Activated naive CD4-positive, alpha-beta T cell treated with anti-CD3 and anti-CD28 coated beads, Interleukin-2, amount 50 U/mL, for 72 hours (primary cell): Measurements from ENCODE around the gene HRH2. TPM values are rescaled to one million over a fixed set of nuclear protein-coding genes. Genes with fewer than 3 reads are reported as not detected.
"Not testable (repeated sequence)": the region's sequence is repeated elsewhere in the genome, so short reads cannot be mapped to it uniquely, and the experiment has no call there.

Experiments used
- ATAC-seq, 2 donors: fragments of 150-1000 bp; cut with Tn5 transposase; 2 replicates each; pipeline ENCODE4 v1.10.0; 2021; ENCODE audit warnings: mild to moderate bottlenecking in 2 of 2, moderate library complexity in 2 of 2
- DNase-seq, 2 donors: peaks; one replicate each; pipeline ENCODE4 v3.0.0; 2021 to 2022; ENCODE audit warnings: low spot score in 2 of 2
- H3K27ac Mint-ChIP-seq, 2 donors: one replicate each; pipeline ENCODE4 v1.8.0; 2022; ENCODE audit warnings: mild to moderate bottlenecking in 2 of 2, mixed read lengths in 2 of 2
- H3K36me3 Mint-ChIP-seq, 2 donors: one replicate each; pipeline ENCODE4 v1.8.0; 2022; ENCODE audit warnings: mixed read lengths in 2 of 2
- H3K9me3 Mint-ChIP-seq, 2 donors: one replicate each; pipeline ENCODE4 v1.8.0; 2022; ENCODE audit warnings: mixed read lengths in 2 of 2
- total RNA-seq, 2 donors: library from RNA; stranded (reverse); gene quantifications; one replicate each; pipeline ENCODE4 v1.2.3, GENCODE V29; 2022

The HRH2 gene, protein sequence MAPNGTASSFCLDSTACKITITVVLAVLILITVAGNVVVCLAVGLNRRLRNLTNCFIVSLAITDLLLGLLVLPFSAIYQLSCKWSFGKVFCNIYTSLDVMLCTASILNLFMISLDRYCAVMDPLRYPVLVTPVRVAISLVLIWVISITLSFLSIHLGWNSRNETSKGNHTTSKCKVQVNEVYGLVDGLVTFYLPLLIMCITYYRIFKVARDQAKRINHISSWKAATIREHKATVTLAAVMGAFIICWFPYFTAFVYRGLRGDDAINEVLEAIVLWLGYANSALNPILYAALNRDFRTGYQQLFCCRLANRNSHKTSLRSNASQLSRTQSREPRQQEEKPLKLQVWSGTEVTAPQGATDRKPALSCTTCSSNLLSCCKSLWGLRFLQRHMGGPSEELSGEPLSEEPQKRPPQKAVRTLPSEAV
- 10 to 100 TPM; 13.7 to 28.8 TPM for total RNA-seq

DNA sequence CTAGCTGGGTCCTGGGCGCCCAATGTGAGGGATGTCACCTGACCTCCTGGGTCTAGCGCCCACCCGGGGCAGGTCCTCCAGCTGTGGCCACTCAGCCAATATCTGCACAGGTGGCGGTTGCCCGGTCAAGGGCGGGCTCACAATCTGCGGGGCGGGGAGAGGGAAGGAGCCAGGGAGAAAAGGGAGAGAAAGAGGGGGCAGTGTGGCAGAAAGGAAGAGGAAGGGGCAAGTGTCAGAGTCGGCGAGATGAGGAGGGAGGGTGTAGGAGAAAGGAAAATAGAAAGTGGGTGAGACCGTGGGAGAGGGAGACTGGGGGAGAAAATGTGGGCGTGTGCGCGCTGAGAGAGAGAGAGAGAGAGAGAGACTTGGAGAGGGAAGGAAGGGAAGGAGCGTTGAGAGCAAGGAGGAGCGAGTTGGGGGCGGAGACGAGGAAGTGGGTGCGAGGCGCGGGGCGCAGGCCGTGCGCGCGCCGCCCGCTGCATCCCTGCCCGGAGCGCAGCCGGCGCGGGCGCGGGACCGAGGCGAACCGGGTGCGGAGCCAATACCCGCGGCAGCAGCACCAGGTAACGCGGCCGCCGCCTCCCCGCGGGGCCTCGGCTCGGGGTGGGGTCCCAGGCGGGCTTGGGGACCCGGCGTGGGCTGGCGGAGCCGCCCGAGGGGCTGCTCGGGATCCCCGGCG is at the start of gene HRH2:
Gene HRH2, plus strand, starts transcription at position 479 of the 679 bp plus-strand sequence. CDS start 25,163 bp downstream, outside the sequence.
- ATAC-seq = peak; percentile 44 to 57
- peak; percentile 58 to 62 for DNase-seq
- Mint-ChIP-seq H3K27ac (peak within 1 kb of the TSS; percentile 84 to 91), H3K36me3 (peaks cover 0 to 23% of the 10 kb centered on the region in 2 donors), H3K9me3 (no peaks in the 10 kb centered on the region)

DNA sequence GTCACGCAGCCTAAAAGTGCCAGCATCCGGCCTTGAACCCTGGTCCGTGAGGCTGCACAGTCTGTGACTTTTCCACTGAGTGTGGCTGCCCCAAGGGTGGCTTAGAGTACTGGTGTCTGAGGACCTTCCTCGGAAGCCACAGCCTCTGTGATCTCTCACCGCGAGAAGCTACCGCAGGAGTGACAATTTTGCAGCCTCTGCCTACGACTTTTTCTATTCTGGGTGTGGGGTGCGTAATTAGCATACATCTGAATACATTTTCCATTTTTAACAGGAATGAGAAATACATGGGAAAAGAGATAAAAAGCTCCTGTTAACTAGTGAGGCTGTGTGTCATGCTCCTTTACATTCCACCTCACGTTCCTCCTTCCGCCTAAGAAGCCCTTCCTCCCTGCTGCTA is 48.3 kb upstream of the HRH2 start:
- DNase-seq = no peak
- H3K27ac Mint-ChIP-seq = no peak overlapping the region
- ATAC-seq = peak; percentile 51 to 68
- H3K9me3 Mint-ChIP-seq = peaks cover 3 to 25% of the 10 kb centered on the region in 2 donors
- peaks cover 0 to 8% of the 10 kb centered on the region in 2 donors for H3K36me3 Mint-ChIP-seq

DNA sequence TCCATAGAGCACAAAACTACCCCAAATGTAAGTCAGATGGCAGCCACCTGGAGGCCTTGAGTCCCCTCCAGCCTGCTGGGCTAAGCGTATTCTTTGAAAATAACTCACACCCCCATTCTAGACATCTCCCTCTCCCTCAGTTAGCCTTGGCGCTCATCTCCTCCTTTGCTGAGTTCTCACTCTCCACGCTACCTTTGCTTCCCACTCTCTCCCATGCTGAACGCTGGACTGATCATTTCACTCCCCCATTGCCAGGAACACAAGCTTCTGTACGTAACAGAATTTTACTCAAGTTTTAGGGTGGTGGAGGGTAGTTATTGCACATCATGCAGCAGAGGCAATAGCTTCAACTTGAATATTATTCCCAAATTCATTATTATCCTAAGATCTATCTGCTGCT is 47.5 kb upstream of the HRH2 start:
- no peak overlapping the region for H3K27ac Mint-ChIP-seq
- no peak for ATAC-seq
- H3K9me3 Mint-ChIP-seq = peaks cover 3 to 18% of the 10 kb centered on the region in 2 donors
- DNase-seq = no peak
- peaks cover 0 to 8% of the 10 kb centered on the region in 2 donors for H3K36me3 Mint-ChIP-seq

DNA sequence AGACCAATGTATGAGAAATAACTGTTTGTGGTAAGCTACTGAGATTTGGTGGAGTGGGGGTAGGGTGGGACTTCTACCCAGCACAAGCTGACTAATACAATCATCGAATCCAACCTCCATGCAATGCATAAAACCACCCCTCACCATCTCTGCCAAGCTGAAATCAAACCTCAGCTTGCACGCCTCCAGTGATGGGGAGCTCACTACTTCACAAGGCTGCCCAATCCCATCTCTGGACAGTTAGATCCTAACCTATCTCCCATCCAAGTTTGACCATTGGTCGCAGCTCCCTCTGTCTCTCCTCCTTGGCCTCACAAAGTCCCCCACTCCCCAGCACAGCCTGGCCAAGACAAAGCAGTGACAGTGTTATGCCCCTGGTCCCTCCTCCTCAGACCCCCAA is 47.0 kb upstream of the HRH2 start:
- ATAC-seq (no peak), DNase-seq (no peak)
- H3K36me3 Mint-ChIP-seq = peaks cover 0 to 8% of the 10 kb centered on the region in 2 donors
- peaks cover 3 to 18% of the 10 kb centered on the region in 2 donors for H3K9me3 Mint-ChIP-seq
- H3K27ac Mint-ChIP-seq = peak overlapping the region in 1 of 2 donors; percentile 62

DNA sequence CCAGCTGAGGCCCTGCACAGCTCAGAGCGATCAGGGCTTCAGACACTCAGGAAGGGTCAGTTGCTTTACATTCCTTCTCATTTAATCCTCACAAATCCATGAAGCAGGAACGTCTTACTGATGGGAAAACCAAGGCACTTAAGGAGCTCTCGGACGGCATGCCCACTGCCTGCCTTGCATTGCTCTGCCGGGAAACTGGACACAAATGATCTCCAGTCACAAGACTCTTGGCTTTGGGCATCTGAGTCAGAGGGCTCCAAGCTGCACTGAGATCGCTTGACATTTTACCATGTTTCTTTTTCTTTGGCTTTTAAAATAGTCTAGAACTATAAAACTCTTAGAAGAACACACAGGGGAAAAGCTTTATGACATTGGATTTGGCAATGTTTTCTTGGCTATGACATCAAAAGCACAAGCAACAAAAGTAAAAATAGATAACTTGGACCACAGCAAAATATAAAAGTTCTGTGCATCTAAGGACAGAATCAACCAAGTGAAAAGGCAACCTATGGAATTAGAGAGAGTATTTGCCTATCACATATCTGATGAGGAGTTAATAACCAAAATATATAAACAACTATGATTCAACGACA is 43.6 kb upstream of the HRH2 start:
- Mint-ChIP-seq H3K27ac (no peak overlapping the region), H3K9me3 (peaks cover 3 to 18% of the 10 kb centered on the region in 2 donors), H3K36me3 (peaks cover 0 to 8% of the 10 kb centered on the region in 2 donors)
- DNase-seq (no peak), ATAC-seq (no peak)

DNA sequence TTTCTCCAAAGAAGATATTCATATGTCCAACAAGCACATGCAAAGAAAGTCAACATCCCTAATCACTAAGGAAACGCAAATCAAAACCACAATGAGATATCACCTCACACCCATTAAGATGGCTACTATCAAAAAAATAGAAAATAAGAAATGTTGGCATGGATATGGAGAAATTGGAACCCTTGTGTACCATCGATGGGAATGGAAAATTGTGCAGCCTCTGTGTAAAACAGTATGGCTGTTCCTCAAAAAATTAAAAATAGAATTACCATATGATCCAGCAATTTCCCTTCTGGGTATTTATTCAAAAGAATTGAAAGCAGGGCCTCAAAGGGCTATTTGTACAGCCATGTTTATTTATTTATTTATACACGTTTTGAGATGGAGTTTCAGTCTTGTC is 43.0 kb upstream of the HRH2 start:
- DNase-seq (no peak), ATAC-seq (no peak)
- Mint-ChIP-seq H3K27ac (no peak overlapping the region), H3K36me3 (peaks cover 0 to 8% of the 10 kb centered on the region in 2 donors), H3K9me3 (peaks cover 3 to 18% of the 10 kb centered on the region in 2 donors)

DNA sequence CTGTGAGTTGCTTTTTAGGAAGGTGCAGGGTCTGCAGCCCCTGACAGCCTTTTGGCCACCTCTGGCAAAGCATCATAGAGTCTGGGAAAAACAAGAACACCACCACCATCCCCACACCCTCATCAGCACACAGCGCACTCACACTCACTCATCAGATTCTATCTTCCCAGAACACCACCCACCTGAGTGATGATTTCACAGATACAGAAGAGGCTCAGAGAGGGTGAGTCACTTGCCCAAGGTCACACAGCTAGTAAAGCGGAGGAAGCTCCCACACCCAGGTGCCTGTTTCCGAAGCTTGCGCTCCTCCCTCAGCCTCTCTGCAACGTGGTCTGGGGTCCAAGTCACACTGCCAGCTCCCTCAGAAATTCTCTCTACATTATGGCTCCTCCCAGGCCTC is 41.8 kb upstream of the HRH2 start:
- peak overlapping the region; percentile 29 to 70 for H3K27ac Mint-ChIP-seq
- peaks cover 3 to 17% of the 10 kb centered on the region in 2 donors for H3K9me3 Mint-ChIP-seq
- peaks cover 0 to 7% of the 10 kb centered on the region in 2 donors for H3K36me3 Mint-ChIP-seq
- no peak for DNase-seq
- ATAC-seq = peak; percentile 68 to 97

DNA sequence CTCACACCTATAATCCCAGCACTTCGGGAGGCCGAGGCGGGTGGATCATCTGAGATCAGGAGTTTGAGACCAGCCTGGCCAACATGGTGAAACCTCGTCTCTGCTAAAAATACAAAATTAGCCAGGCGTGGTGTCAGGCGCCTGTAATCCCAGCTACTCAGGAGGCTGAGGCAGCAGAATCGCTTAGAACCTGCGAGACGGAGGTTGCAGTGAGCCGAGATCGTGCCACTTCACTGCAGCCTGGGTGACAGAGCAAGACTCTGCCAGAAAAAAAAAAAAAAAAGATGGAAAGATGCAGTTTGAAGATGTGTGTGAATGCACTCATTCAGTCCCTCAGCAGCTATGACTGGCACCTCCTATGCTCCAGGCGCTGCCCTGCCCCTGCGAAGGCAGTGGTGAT is 41.3 kb upstream of the HRH2 start:
- not testable (repeated sequence) for H3K36me3 Mint-ChIP-seq, DNase-seq, ATAC-seq
- Mint-ChIP-seq H3K27ac (peak overlapping the region in 1 of 2 donors; percentile 29), H3K9me3 (peaks cover 3 to 17% of the 10 kb centered on the region in 2 donors)

DNA sequence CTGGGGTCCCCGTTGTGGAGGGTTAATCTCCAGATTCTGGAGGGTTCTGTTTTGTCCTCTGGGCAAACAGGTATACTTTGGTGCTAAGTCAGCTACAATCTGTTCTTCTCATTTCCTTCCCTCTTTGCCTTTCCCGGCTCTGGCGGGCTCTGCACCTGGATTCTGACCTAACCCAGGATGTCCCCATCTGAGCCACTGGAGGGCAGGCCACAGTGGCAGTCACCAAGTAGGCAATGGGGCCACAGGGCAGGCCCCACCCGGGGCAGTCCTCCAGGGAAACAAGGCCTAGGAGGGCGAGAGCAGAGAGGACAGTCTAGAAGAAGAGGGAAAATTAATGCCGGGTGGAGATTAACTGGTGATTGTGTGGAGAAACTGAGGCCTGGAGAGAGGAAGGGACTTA is 40.4 kb upstream of the HRH2 start:
- Mint-ChIP-seq H3K9me3 (peaks cover 3 to 18% of the 10 kb centered on the region in 2 donors), H3K27ac (peak overlapping the region in 1 of 2 donors; percentile 20), H3K36me3 (no peaks in the 10 kb centered on the region)
- DNase-seq (no peak), ATAC-seq (no peak)

DNA sequence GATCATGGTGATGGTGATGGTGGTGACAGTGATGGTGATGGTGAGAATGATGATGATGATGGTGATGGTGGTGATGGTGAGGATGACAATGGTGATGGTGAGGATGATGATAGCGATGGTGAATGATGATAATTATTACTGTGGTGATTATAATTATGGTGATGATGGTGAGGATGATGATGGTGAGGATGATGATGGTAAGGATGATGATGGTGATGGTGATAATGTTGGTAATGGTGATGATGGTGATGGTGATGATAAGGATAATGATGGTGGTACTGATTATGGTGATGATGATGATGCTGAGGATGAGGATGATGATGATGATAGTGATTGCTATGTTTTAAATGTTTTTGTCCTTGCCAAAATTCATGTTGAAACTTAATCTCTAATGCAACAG is 37.3 kb upstream of the HRH2 start:
- Mint-ChIP-seq H3K9me3 (peaks cover 3 to 10% of the 10 kb centered on the region in 2 donors), H3K27ac (no peak overlapping the region), H3K36me3 (peaks cover 4% of the 10 kb centered on the region in 2 donors)
- DNase-seq = no peak
- no peak for ATAC-seq

DNA sequence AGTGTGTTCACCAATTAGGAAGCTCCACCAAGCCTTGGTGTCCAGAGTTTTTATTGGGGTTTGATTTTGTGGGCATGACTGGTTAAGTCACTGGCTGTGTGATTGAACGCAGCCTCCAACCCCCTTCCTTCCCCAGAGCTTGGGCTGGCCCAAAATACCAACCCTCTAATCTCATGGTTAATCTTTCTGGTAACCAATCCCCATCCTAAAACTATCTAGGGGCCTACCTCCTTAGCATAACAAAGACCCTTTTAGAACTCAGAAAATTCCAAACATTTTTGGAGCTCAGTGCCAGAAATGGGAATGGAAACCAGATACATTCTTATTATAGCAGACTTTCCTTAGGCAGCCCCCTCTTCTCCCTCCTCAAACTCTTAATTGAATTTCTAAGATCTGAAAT is 35.9 kb upstream of the HRH2 start:
- DNase-seq (no peak), ATAC-seq (no peak)
- Mint-ChIP-seq H3K27ac (no peak overlapping the region), H3K9me3 (peaks cover 8 to 18% of the 10 kb centered on the region in 2 donors), H3K36me3 (peaks cover 11 to 14% of the 10 kb centered on the region in 2 donors)

DNA sequence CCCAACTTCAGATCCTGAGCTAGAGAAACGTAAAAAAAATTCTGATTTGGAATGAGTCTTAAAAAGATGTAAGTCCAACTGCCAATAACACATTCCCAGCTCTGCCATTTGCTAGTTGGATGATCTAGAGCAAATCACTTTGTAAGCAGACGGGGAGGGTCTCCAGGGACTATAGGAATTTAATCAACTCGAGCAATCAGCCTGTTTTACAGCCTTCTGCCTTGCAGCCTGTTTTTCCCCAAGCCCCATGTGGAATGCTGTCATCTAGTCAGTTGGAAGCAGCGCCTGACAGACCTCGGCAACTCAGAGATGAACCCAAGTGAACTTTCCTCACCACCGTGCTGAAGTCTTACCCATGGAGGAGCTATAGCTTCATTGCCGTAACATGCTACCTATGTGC is 34.8 kb upstream of the HRH2 start:
- no peak overlapping the region for H3K27ac Mint-ChIP-seq
- H3K9me3 Mint-ChIP-seq = peaks cover 8 to 18% of the 10 kb centered on the region in 2 donors
- ATAC-seq (no peak), DNase-seq (no peak)
- H3K36me3 Mint-ChIP-seq = peaks cover 11 to 20% of the 10 kb centered on the region in 2 donors

DNA sequence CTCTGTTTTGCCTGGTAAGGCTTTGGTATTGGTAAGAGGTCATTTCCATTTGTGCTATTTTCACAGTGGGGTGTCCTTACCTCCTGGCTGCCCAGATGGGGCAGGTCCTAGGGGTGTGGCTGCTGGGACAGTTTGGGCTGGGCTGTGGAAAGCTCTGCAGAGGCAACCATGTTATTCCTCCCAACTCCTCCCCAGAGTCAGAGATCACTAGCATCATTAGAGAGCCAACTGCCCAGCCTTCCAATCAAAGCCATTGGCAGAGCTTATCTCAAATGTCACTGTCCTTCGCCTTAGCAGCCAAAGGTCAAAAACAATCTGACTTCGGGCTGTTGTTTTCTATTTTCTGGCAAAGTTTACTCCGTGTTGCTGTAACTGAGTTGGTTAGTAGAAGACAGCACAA is 33.6 kb upstream of the HRH2 start:
- ATAC-seq = no peak
- DNase-seq = no peak

DNA sequence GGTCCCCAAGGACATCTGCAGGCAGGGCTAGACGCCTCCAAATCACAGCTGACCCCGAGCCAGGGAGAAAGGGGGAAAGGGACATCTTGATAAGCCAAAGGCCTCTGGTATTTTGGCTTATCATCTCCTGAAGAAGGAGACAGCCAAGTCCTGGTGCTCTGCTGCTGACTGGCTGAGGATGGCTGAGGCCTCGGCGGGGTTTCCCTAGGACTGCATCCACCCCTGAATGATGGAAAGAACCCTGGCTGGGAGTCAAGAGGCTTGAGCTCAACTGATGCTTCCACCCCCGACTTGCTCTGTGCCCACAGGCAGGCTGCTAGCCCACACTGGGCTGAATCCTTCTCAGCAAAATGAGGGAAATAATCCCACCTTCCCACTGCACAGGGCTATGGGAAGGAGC is 30.9 kb upstream of the HRH2 start:
- peaks cover 22 to 31% of the 10 kb centered on the region in 2 donors for H3K36me3 Mint-ChIP-seq
- ATAC-seq (no peak), DNase-seq (no peak)
- no peak overlapping the region for H3K27ac Mint-ChIP-seq
- H3K9me3 Mint-ChIP-seq = peaks cover 18 to 19% of the 10 kb centered on the region in 2 donors

More for the DNA sequence above, 33.6 kb upstream of the HRH2 start:
- no peak overlapping the region for H3K27ac Mint-ChIP-seq
- peaks cover 9 to 18% of the 10 kb centered on the region in 2 donors for H3K9me3 Mint-ChIP-seq
- peaks cover 12 to 20% of the 10 kb centered on the region in 2 donors for H3K36me3 Mint-ChIP-seq

DNA sequence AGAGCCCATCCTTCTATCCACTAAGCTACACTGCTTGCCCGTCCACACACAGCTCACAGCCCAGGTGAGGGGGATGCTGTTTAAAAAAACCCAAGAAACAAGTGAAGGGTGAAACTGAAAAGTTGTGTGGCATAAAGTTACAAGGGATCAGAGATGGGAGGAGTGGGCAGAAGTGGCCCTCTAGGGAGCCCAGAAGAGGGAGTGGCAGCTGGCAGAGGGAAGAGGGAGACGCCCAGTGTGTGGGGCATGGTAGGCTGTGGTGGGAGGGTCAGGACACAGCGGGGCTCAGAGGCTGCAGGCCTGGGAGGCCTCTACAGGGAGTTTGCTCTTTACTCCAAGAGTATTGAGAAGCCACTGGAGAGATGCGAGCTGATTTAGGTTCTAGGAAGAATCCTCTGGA is 30.1 kb upstream of the HRH2 start:
- ATAC-seq (no peak), DNase-seq (no peak)
- H3K36me3 Mint-ChIP-seq = peaks cover 22 to 31% of the 10 kb centered on the region in 2 donors
- peaks cover 18 to 19% of the 10 kb centered on the region in 2 donors for H3K9me3 Mint-ChIP-seq
- H3K27ac Mint-ChIP-seq = peak overlapping the region; percentile 30 to 54

DNA sequence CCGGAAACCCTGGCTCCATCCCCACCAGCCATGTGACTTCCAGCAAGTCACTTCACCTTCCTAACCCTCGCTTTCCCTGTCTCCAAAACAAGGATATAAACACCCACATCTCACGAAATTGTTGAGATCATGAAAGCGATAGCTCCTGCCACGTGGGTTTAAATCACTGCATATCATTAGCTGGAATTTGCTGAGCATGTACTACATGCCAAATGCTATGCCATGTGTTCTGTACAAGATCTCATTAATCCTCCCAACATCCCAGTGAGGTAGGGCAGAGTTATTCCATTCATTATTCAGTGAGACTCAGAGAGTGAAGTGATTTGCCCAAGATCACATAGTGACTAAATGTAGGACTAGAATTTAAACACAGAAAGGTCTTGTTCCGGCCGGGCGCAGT is 29.2 kb upstream of the HRH2 start:
- peaks cover 18 to 26% of the 10 kb centered on the region in 2 donors for H3K9me3 Mint-ChIP-seq
- DNase-seq (no peak), ATAC-seq (no peak)
- H3K27ac Mint-ChIP-seq = peak overlapping the region in 1 of 2 donors; percentile 54
- H3K36me3 Mint-ChIP-seq = peaks cover 22 to 31% of the 10 kb centered on the region in 2 donors

DNA sequence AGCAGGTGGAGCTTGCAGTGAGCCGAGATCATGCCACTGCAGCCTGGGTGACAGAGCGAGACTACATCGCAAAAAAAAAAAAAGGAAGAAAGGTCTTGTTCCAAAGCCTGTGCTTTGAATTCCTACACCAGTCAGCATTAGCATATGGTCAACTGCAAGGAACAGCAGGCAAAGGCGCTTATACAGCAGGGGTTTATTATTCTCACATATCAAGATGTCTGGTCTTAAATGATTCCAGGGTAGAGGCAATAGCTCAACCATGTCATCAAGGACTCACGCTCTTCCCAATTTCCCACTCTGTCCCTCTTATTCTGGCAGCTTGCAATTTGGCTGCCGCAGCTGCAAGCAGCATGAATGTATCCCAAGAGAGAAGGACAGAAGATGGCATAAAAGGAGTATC is 28.6 kb upstream of the HRH2 start:
- DNase-seq (no peak), ATAC-seq (no peak)
- Mint-ChIP-seq H3K9me3 (peaks cover 18 to 26% of the 10 kb centered on the region in 2 donors), H3K36me3 (peaks cover 22 to 31% of the 10 kb centered on the region in 2 donors), H3K27ac (no peak overlapping the region)
